Adipocyte (in vitro differentiated cells): ENCODE data around the gene NFYA.
"Not testable (repeated sequence)": the region's sequence is repeated elsewhere in the genome, so short reads cannot be mapped to it uniquely, and the experiment has no call there.

ENCODE experiments used
- DNase-seq: peaks from one replicate; pipeline ENCODE4 v3.0.0-alpha.2; 2015; ENCODE audit warnings: low read depth
- H3K27me3 ChIP-seq: replicated peaks from 2 replicates; pipeline ENCODE4 v1.7.0; 2013; ENCODE audit warnings: mild to moderate bottlenecking, low read length, moderate library complexity; ENCODE audit not compliant: control insufficient read depth, insufficient read depth
- H3K36me3 ChIP-seq: 2 replicates; pipeline ENCODE4 v1.7.0; 2013; ENCODE audit warnings: low read length, mild to moderate bottlenecking, moderate library complexity; ENCODE audit not compliant: control insufficient read depth, insufficient read depth, severe bottlenecking
- H3K4me1 ChIP-seq: 2 replicates; pipeline ENCODE4 v1.7.0; 2013; ENCODE audit warnings: mild to moderate bottlenecking, low read length, moderate library complexity; ENCODE audit not compliant: control insufficient read depth, insufficient read depth
- H3K4me3 ChIP-seq: 2 replicates; pipeline ENCODE4 v1.7.0; 2013; ENCODE audit warnings: mild to moderate bottlenecking, low read length, moderate library complexity
- H3K9ac ChIP-seq: 2 replicates; pipeline ENCODE4 v1.7.0; 2013; ENCODE audit warnings: mild to moderate bottlenecking, low read length, moderate library complexity
- H3K9me3 ChIP-seq: 2 replicates; pipeline ENCODE4 v1.7.0; 2013; ENCODE audit warnings: mild to moderate bottlenecking, low read length, moderate library complexity; ENCODE audit not compliant: control insufficient read depth

The NFYA gene

GRCh38 chr6:41092421-41093140, 19.8 kb downstream of the NFYA start:
- Histone ChIP-seq H3K4me1 (peaks cover 21% of the 10 kb centered on the region), H3K36me3 (peaks cover 95% of the 10 kb centered on the region), H3K27me3 (no peaks in the 10 kb centered on the region), H3K4me3 (no peak overlapping the region), H3K9me3 (no peaks in the 10 kb centered on the region), H3K9ac (no peak overlapping the region)
- DNase-seq: peak; percentile 63

- Histone ChIP-seq H3K27me3 (no peaks in the 10 kb centered on the region), H3K9me3 (no peaks in the 10 kb centered on the region), H3K4me1 (peaks cover 21% of the 10 kb centered on the region), H3K4me3 (no peak overlapping the region), H3K36me3 (peaks cover 96% of the 10 kb centered on the region), H3K9ac (peak overlapping the region; percentile 56)
- DNase-seq: peak; percentile 9
Measured at GRCh38 chr6:41093729-41094128, 21.0 kb downstream of the NFYA start.

GRCh38 chr6:41097467-41098090, 24.8 kb downstream of the NFYA start:
- H3K4me3 ChIP-seq: no peak overlapping the region
- DNase-seq: peak; percentile 72

GRCh38 chr6:41098366-41098765, 25.6 kb downstream of the NFYA start:
- peaks cover 71% of the 10 kb centered on the region for H3K36me3 ChIP-seq
- H3K27me3 ChIP-seq: no peaks in the 10 kb centered on the region
- no peak overlapping the region for H3K4me3 ChIP-seq
- H3K9me3 ChIP-seq: no peaks in the 10 kb centered on the region
- no peak overlapping the region for H3K9ac ChIP-seq
- peaks cover 11% of the 10 kb centered on the region for H3K4me1 ChIP-seq
- peak; percentile 17 for DNase-seq

More at GRCh38 chr6:41097467-41098090, 24.8 kb downstream of the NFYA start:
- no peak overlapping the region for H3K9ac ChIP-seq
- peaks cover 78% of the 10 kb centered on the region for H3K36me3 ChIP-seq
- H3K9me3 ChIP-seq: no peaks in the 10 kb centered on the region
- H3K27me3 ChIP-seq: no peaks in the 10 kb centered on the region
- H3K4me1 ChIP-seq: peaks cover 15% of the 10 kb centered on the region

GRCh38 chr6:41100871-41101287, 28.1 kb downstream of the NFYA start:
- Histone ChIP-seq H3K4me1 (no peaks in the 10 kb centered on the region), H3K36me3 (peaks cover 46% of the 10 kb centered on the region), H3K9me3 (no peaks in the 10 kb centered on the region), H3K4me3 (no peak overlapping the region), H3K27me3 (no peaks in the 10 kb centered on the region), H3K9ac (no peak overlapping the region)
- no peak for DNase-seq

DNA sequence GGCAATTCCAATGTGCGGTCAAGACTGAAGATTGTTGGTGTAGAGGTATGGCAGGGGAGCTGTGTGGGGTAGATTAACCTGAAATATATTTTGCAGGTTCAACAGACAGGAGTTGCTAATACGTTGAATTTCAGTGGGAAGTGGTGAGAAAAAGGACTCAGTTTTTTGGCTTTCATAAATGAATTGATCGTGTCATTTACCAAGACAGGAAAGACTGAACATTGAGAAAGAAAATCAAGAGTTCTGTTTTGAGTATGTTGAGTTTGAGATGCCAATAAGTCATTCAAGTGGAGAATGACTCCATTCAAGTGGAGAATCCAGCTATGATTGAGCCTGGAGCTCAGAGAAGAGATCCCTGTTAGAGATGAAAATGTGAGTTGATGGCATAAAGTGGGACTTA, 31.1 kb downstream of the NFYA start:
- DNase-seq: no peak
- Histone ChIP-seq H3K4me3 (no peak overlapping the region), H3K9ac (no peak overlapping the region), H3K4me1 (no peaks in the 10 kb centered on the region), H3K9me3 (no peaks in the 10 kb centered on the region), H3K27me3 (no peaks in the 10 kb centered on the region), H3K36me3 (peaks cover 17% of the 10 kb centered on the region)

DNA sequence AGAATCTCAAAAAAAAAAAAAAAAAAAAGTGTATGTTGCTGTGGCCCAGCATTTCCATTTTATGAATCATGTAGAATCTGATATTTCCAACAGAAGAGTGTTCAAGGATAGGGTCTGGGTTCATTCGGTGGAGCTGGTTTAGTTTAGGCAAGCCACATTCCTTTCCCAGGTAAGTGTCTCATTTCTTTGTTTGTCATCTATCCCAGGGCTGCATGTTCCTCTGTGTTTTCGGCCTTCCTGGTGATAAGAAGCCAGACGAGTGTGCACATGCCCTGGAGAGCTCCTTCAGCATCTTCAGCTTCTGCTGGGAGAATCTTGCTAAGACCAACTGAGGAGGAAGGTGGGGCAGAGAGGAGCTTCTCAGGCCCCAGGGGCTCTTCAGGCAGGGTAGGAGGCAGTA, 38.2 kb downstream of the NFYA start:
- Histone ChIP-seq H3K4me1 (no peaks in the 10 kb centered on the region), H3K4me3 (no peak overlapping the region), H3K9me3 (no peaks in the 10 kb centered on the region), H3K27me3 (no peaks in the 10 kb centered on the region), H3K36me3 (no peaks in the 10 kb centered on the region), H3K9ac (no peak overlapping the region)
- no peak for DNase-seq

DNA sequence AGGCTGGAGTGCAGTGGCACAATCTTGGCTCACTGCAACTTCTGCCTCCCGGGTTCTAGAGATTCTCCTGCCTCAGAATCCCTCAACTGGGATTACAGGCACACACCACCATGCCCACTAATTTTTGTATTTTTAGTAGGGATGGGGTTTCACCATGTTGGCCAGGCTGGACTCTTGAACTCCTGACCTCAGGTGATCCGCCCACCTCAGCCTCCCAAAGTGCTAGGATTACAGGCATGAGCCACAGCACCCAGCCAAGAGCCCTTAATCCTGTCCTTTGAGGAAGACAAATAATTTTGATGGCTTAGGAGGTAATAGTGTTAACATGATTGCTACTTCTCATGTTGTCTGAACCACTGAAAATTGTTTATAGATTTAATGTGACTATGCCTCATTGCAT, 42.3 kb downstream of the NFYA start:
- not testable (repeated sequence) for H3K9ac ChIP-seq, H3K27me3 ChIP-seq, H3K4me3 ChIP-seq, DNase-seq, H3K36me3 ChIP-seq, H3K9me3 ChIP-seq, H3K4me1 ChIP-seq

GRCh38 chr6:41119508-41119907, 46.7 kb downstream of the NFYA start:
- no peaks in the 10 kb centered on the region for H3K27me3 ChIP-seq
- DNase-seq: no peak
- no peak overlapping the region for H3K9ac ChIP-seq
- no peaks in the 10 kb centered on the region for H3K9me3 ChIP-seq
- H3K4me3 ChIP-seq: no peak overlapping the region
- H3K36me3 ChIP-seq: peaks cover 6% of the 10 kb centered on the region
- H3K4me1 ChIP-seq: peaks cover 9% of the 10 kb centered on the region

DNA sequence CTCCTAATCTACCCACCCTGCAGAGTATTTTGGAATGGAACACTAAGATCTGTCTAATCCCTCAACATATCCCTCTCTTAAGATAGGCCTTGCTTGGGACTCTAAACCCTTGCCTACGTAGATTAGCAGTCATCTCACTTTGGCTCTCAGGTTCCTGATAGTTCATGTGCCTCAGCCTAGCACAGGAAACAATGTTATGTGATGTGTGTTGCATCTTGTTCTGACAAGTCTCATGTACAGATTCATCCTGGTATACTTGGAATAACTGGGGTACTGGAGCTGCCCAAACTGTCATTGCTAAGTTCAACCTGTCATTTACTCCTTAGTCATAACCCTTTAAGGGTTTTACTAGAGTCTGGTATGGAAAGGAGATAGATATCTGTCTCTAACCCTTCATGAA, 47.3 kb downstream of the NFYA start:
- Histone ChIP-seq H3K36me3 (peaks cover 6% of the 10 kb centered on the region), H3K4me1 (peaks cover 9% of the 10 kb centered on the region), H3K27me3 (no peaks in the 10 kb centered on the region), H3K9ac (no peak overlapping the region), H3K9me3 (no peaks in the 10 kb centered on the region), H3K4me3 (no peak overlapping the region)
- DNase-seq: no peak

DNA sequence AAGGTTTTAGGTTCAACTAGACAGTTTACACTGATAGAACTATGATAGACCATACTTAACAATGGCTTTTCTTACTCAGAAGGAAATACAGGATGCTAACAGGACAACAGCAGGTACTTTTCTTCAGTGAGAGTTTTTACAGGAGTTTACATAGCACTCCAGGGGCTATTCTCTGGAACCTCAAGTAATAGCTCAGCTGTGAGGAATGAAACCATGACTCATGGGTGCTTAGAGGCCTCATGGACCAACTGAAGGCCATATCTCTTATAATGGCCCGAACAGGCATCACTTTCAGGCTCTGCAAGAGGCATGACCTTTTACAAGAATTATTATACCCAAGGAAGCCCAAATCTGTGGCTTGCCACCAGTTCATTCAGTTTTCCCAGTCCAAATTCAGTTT, 49.6 kb downstream of the NFYA start:
- no peak overlapping the region for H3K9ac ChIP-seq
- no peak overlapping the region for H3K4me3 ChIP-seq
- peaks cover 6% of the 10 kb centered on the region for H3K36me3 ChIP-seq
- H3K4me1 ChIP-seq: peaks cover 9% of the 10 kb centered on the region
- DNase-seq: peak; percentile 16
- no peaks in the 10 kb centered on the region for H3K27me3 ChIP-seq
- H3K9me3 ChIP-seq: no peaks in the 10 kb centered on the region
